ENCODE results near the gene MLLT10. TPM values are rescaled to one million over a fixed set of nuclear protein-coding genes. Genes with fewer than 3 reads are reported as not detected.

Gene MLLT10
- total and polyA plus RNA-seq, 9 of the 15 experiments (the other 6 are each of a cell fraction or from before 2014, with no cell fraction given) = 18.8 to 81.4 (median 64.2) TPM

- TF ChIP-seq, protein P1, sequence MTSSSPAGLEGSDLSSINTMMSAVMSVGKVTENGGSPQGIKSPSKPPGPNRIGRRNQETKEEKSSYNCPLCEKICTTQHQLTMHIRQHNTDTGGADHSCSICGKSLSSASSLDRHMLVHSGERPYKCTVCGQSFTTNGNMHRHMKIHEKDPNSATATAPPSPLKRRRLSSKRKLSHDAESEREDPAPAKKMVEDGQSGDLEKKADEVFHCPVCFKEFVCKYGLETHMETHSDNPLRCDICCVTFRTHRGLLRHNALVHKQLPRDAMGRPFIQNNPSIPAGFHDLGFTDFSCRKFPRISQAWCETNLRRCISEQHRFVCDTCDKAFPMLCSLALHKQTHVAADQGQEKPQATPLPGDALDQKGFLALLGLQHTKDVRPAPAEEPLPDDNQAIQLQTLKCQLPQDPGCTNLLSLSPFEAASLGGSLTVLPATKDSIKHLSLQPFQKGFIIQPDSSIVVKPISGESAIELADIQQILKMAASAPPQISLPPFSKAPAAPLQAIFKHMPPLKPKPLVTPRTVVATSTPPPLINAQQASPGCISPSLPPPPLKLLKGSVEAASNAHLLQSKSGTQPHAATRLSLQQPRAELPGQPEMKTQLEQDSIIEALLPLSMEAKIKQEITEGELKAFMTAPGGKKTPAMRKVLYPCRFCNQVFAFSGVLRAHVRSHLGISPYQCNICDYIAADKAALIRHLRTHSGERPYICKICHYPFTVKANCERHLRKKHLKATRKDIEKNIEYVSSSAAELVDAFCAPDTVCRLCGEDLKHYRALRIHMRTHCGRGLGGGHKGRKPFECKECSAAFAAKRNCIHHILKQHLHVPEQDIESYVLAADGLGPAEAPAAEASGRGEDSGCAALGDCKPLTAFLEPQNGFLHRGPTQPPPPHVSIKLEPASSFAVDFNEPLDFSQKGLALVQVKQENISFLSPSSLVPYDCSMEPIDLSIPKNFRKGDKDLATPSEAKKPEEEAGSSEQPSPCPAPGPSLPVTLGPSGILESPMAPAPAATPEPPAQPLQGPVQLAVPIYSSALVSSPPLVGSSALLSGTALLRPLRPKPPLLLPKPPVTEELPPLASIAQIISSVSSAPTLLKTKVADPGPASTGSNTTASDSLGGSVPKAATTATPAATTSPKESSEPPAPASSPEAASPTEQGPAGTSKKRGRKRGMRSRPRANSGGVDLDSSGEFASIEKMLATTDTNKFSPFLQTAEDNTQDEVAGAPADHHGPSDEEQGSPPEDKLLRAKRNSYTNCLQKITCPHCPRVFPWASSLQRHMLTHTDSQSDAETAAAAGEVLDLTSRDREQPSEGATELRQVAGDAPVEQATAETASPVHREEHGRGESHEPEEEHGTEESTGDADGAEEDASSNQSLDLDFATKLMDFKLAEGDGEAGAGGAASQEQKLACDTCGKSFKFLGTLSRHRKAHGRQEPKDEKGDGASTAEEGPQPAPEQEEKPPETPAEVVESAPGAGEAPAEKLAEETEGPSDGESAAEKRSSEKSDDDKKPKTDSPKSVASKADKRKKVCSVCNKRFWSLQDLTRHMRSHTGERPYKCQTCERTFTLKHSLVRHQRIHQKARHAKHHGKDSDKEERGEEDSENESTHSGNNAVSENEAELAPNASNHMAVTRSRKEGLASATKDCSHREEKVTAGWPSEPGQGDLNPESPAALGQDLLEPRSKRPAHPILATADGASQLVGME (CRISPR knock-in tag; IDR thresholded peaks at IDR 0.05) = no peak
- TF ChIP-seq ZNF444 (CRISPR knock-in tag; IDR thresholded peaks at IDR 0.05) (no peak), KAT2B (IDR thresholded peaks at IDR 0.05; ENCODE audit: low read depth, low read length) (no peak)
Observed at GRCh38 chr10:21500578-21500910, 33.5 kb upstream of the MLLT10 start (continued).

- no peak for FAIRE-seq
- Histone ChIP-seq H3K4me1 (replicated peaks in 1 of 2; ENCODE audit: control insufficient read depth in 2 of 2, insufficient read depth in 2 of 2, low read length in 2 of 2) (peaks cover 0 to 22% of the 10 kb centered on the region in 2 experiments; a peak in 4 of 5 replicates), H3K27ac (ENCODE audit: extremely low read depth, low read depth, low read length) (no peak overlapping the region), H3K9me3 (replicated peaks; ENCODE audit: control insufficient read depth, insufficient read depth, low read depth, low read length) (no peaks in the 10 kb centered on the region; the same call in 1 of the 2 replicates), H3K36me3 (ENCODE audit: control insufficient read depth, insufficient read depth, low read length) (no peaks in the 10 kb centered on the region), H2AFZ (ENCODE audit: low read depth, low read length) (no peak overlapping the region), H3K79me2 (ENCODE audit: control insufficient read depth, insufficient read depth, low read length) (no peaks in the 10 kb centered on the region), H3K4me2 (ENCODE audit: insufficient read depth, low read length) (no peak overlapping the region), H3K4me3 (no peak overlapping the region), H3K9me1 (ENCODE audit: control insufficient read depth, insufficient read depth, low read length) (no peaks in the 10 kb centered on the region), H3K27me3 (ENCODE audit: control insufficient read depth in 2 of 2, insufficient read depth in 2 of 2, low read length in 2 of 2) (no peaks in the 10 kb centered on the region), H3K9ac (ENCODE audit: insufficient read depth in 1 of 2, low read depth in 2 of 2, low read length in 2 of 2) (no peak overlapping the region), H4K20me1 (replicated peaks; ENCODE audit: control insufficient read depth, insufficient read depth, low read length) (no peaks in the 10 kb centered on the region)
- ChIA-PET POLR2A (interaction anchor here (0.6 kb wide), 1 partner anchor 17 kb away, joined by 4 read pairs; no protein-coding TSS in a partner anchor), CTCF (ENCODE audit: low intra/inter-chr PET ratio) (no interaction called here)
- no peak for ATAC-seq
- DNase-seq (ENCODE audit: extremely low read depth in 1 of 4, low spot score in 3 of 4) = no peak
- intact Hi-C loops (cut with micrococcal nuclease) = no loop called here
- WGBS (ENCODE audit: insufficient coverage, low coverage, missing lambda C conversion rate) = 78% methylated on average over 5 of the region's 5 CpGs
- in situ Hi-C loops (cut with MboI) = no loop called here
- no TSS peak for BruUV-seq (replicated peaks)
- TF ChIP-seq PCBP2 (IDR thresholded peaks at IDR 0.05; ENCODE audit: low read depth, low read length, poor library complexity, severe bottlenecking) (no peak), ZKSCAN3 (CRISPR knock-in tag; IDR thresholded peaks at IDR 0.05) (no peak), MLLT1 (IDR thresholded peaks at IDR 0.05) (no peak), TGIF2 (CRISPR knock-in tag; IDR thresholded peaks at IDR 0.05) (no peak), ZNF280A (IDR thresholded peaks at IDR 0.05; ENCODE audit: low read depth, partially characterized antibody) (no peak), ZNF507 (tag; conservative IDR thresholded peaks at IDR 0.05) (no peak), ZNF263 (CRISPR knock-in tag; IDR thresholded peaks at IDR 0.05; ENCODE audit: borderline replicate concordance) (no peak)
- TF ChIP-seq, protein P2, sequence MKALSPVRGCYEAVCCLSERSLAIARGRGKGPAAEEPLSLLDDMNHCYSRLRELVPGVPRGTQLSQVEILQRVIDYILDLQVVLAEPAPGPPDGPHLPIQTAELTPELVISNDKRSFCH (CRISPR knock-in tag; IDR thresholded peaks at IDR 0.05) = no peak
- TF ChIP-seq, protein P2 (tag; IDR thresholded peaks at IDR 0.05) = no peak
Observed at GRCh38 chr10:21501091-21501490, 32.9 kb upstream of the MLLT10 start.
